ENCODE results near the gene ZNF236. TPM values are rescaled to one million over a fixed set of nuclear protein-coding genes. Genes with fewer than 3 reads are reported as not detected.

ZNF236 gene
- total and polyA plus RNA-seq, 2 of the 13 experiments (the other 11 are each of a cell fraction or from before 2014, with no cell fraction given) = 3.0 to 7.2 TPM

DNA sequence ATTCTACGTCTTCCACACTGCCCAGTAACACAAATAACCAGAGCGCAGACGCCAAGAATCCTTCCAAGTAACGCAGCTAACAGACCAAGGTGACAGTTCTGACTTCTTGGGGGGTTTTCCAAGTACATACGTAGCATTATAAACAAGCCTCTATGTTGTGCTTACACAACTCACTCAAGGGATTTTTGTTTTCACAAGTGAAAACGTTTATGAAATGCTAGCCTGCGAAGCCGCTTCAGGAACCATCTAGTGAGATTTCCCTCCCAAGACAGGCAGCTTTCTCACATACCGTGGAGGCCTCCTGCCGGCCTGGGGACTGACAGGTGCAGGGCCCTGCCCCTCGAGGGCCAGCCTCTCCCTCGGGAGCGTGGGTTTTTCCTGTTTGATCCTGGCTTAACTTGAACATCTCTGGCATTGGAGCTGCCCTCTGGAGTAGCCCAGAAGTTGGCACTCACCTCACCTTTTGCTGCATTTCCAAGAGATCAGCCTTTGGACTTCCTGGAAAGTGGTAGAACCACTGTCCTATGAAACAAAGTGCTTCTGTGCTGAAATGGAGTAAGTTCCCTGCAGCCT is 159.1 kb downstream of the ZNF236 start:
- Histone ChIP-seq H3K27ac (ENCODE audit: extremely low read length, insufficient read depth, low read length) (no peak overlapping the region), H3K27me3 (ENCODE audit: control insufficient read depth in 1 of 2, insufficient read depth in 2 of 2, low read length in 2 of 2) (no peaks in the 10 kb centered on the region), H3K79me2 (ENCODE audit: insufficient read depth, low read length) (no peaks in the 10 kb centered on the region), H3K36me3 (replicated peaks in 1 of 2; ENCODE audit: control insufficient read depth in 1 of 2, insufficient read depth in 2 of 2, low read length in 2 of 2) (no peaks in the 10 kb centered on the region), H3K9ac (ENCODE audit: insufficient read depth, low read depth, low read length) (no peak overlapping the region), H2AFZ (ENCODE audit: low read length) (no peak overlapping the region), H3K4me2 (ENCODE audit: low read depth, low read length) (no peak overlapping the region), H3K4me3 (replicated peaks in 1 of 3; ENCODE audit: insufficient read depth in 1 of 3, low read depth in 2 of 3, low read length in 3 of 3) (no peak overlapping the region), H3K9me3 (ENCODE audit: low read length) (no peaks in the 10 kb centered on the region), H4K20me1 (ENCODE audit: insufficient read depth, low read length) (no peaks in the 10 kb centered on the region), H3K4me1 (ENCODE audit: insufficient read depth, low read length) (peaks cover 30% of the 10 kb centered on the region)
- no peak for ATAC-seq
- no peak for FAIRE-seq
- ChIA-PET POLR2A (no interaction called here), CTCF (ENCODE audit: low intra/inter-chr PET ratio, low total read pairs) (no interaction called here)
- intact Hi-C loops (cut with micrococcal nuclease; ENCODE audit: unreplicated experiment) = no loop called here
- TF ChIP-seq ZNF543 (CRISPR knock-in tag; IDR thresholded peaks at IDR 0.05) (no peak), BCL6 (CRISPR knock-in tag; IDR thresholded peaks at IDR 0.05) (peak; percentile 82), CEBPB (IDR thresholded peaks at IDR 0.05; ENCODE audit: borderline replicate concordance, low read depth, low read length) (no peak)
- DNase-seq (ENCODE audit: low spot score) = no peak
- BruUV-seq (replicated peaks) = no TSS peak
- WGBS (ENCODE audit: low lambda C conversion rate) = 65% methylated on average over 13 of the region's 13 CpGs
- in situ Hi-C loops (cut with HindIII; ENCODE audit: extremely low pct_ligation_motif_present, low pct_unique_long_range_greater_than_20kb) = loop anchor here (10.0 kb wide), 1 partner anchor 177 kb away; no protein-coding TSS in a partner anchor

GRCh38 chr18:76982038-76982437 is 159.7 kb downstream of the ZNF236 start:
- Histone ChIP-seq H3K4me1 (ENCODE audit: insufficient read depth, low read length) (peaks cover 30% of the 10 kb centered on the region), H2AFZ (ENCODE audit: low read length) (no peak overlapping the region), H3K36me3 (replicated peaks in 1 of 2; ENCODE audit: control insufficient read depth in 1 of 2, insufficient read depth in 2 of 2, low read length in 2 of 2) (no peaks in the 10 kb centered on the region), H3K4me2 (ENCODE audit: low read depth, low read length) (no peak overlapping the region), H4K20me1 (ENCODE audit: insufficient read depth, low read length) (no peaks in the 10 kb centered on the region), H3K9me3 (ENCODE audit: low read length) (no peaks in the 10 kb centered on the region), H3K27ac (ENCODE audit: extremely low read length, insufficient read depth, low read length) (no peak overlapping the region), H3K79me2 (ENCODE audit: insufficient read depth, low read length) (no peaks in the 10 kb centered on the region), H3K27me3 (ENCODE audit: control insufficient read depth in 1 of 2, insufficient read depth in 2 of 2, low read length in 2 of 2) (no peaks in the 10 kb centered on the region), H3K4me3 (replicated peaks in 1 of 3; ENCODE audit: insufficient read depth in 1 of 3, low read depth in 2 of 3, low read length in 3 of 3) (no peak overlapping the region), H3K9ac (ENCODE audit: insufficient read depth, low read depth, low read length) (no peak overlapping the region)
- BruUV-seq (replicated peaks) = no TSS peak
- in situ Hi-C loops (cut with HindIII; ENCODE audit: extremely low pct_ligation_motif_present, low pct_unique_long_range_greater_than_20kb) = loop anchor here (10.0 kb wide), 1 partner anchor 177 kb away; no protein-coding TSS in a partner anchor
- DNase-seq (ENCODE audit: low spot score) (no peak), ATAC-seq (no peak), FAIRE-seq (no peak)
- POLR2A ChIA-PET = no interaction called here
- no peak for TF ChIP-seq ZBTB42 (CRISPR knock-in tag; IDR thresholded peaks at IDR 0.05)
- no peak for TF ChIP-seq NFE2L1 (CRISPR knock-in tag; IDR thresholded peaks at IDR 0.05; ENCODE audit: borderline replicate concordance)
- CTCF ChIA-PET (ENCODE audit: low intra/inter-chr PET ratio, low total read pairs) = interaction anchor here (1.7 to 1.9 kb wide), 2 partner anchors 60 to 180 kb away, joined by 4 to 7 read pairs; no protein-coding TSS in a partner anchor
- intact Hi-C loops (cut with micrococcal nuclease; ENCODE audit: unreplicated experiment) = no loop called here
- 71% methylated on average over 5 of the region's 5 CpGs for WGBS (ENCODE audit: low lambda C conversion rate)
